SU-DHL-6 (cell line): ENCODE measurements around the gene MECR.

Source experiments
- H2AFZ ChIP-seq: fragments of 200-600 bp; sonication (generic); 2 replicates; pipeline ENCODE4 v1.6.1; 2014; ENCODE audit warnings: low read depth, mild to moderate bottlenecking, moderate library complexity, mixed read lengths, antibody characterized with exemption, low read length; ENCODE audit not compliant: severe bottlenecking
- H3F3A ChIP-seq: fragments of 200-600 bp; shearing (Covaris generic); 2 replicates; pipeline ENCODE4 v1.6.0; 2016; ENCODE audit warnings: antibody characterized with exemption, mild to moderate bottlenecking; ENCODE audit not compliant: insufficient read depth
- H3K27ac ChIP-seq: fragments of 200-600 bp; sonication (generic); 2 replicates; pipeline ENCODE4 v1.5.1; 2016; ENCODE audit warnings: low read depth, mild to moderate bottlenecking, low read length, moderate library complexity, mixed read lengths
- H3K27me3 ChIP-seq: fragments of 200-600 bp; sonication (generic), shearing (Covaris generic); 2 replicates; pipeline ENCODE4 v1.6.0; 2014; ENCODE audit warnings: mild to moderate bottlenecking, low read length
- H3K36me3 ChIP-seq: fragments of 200-600 bp; sonication (generic); 2 replicates; pipeline ENCODE4 v1.6.1; 2014; ENCODE audit warnings: mild to moderate bottlenecking, low read length, mixed read lengths
- H3K4me2 ChIP-seq: fragments of 300-600, 200-600 bp; shearing (Covaris generic), sonication (generic); 2 replicates; pipeline ENCODE4 v1.6.0; 2014; ENCODE audit warnings: low read length, low read depth, mild to moderate bottlenecking; ENCODE audit not compliant: poor library complexity, severe bottlenecking
- H3K4me3 ChIP-seq: fragments of 200-600 bp; sonication (generic); 2 replicates; pipeline ENCODE4 v1.5.1; 2014; ENCODE audit warnings: antibody characterized with exemption, low read length, mild to moderate bottlenecking, mixed read lengths; ENCODE audit not compliant: insufficient read depth, poor library complexity, severe bottlenecking
- H3K79me2 ChIP-seq: fragments of 200-600 bp; sonication (generic); 2 replicates; pipeline ENCODE4 v1.6.1; 2014; ENCODE audit warnings: mild to moderate bottlenecking, low read length, moderate library complexity; ENCODE audit not compliant: insufficient read depth
- H3K9ac ChIP-seq: fragments of 200-600 bp; sonication (generic); 2 replicates; pipeline ENCODE4 v1.7.0; 2014; ENCODE audit warnings: mild to moderate bottlenecking, low read length
- H3K9me2 ChIP-seq: fragments of 200-600 bp; sonication (generic); replicated peaks from 2 replicates; pipeline ENCODE4 v1.6.1; 2014; ENCODE audit warnings: low read length; ENCODE audit not compliant: insufficient read depth
- H3K9me3 ChIP-seq: fragments of 200-600 bp; sonication (generic); 2 replicates; pipeline ENCODE4 v1.6.1; 2014; ENCODE audit warnings: low read length, mixed read lengths; ENCODE audit not compliant: insufficient read depth
- H4K20me1 ChIP-seq: fragments of 200-600 bp; sonication (generic); 2 replicates; pipeline ENCODE4 v1.6.1; 2014; ENCODE audit warnings: low read depth, mild to moderate bottlenecking, antibody characterized with exemption, low read length, moderate library complexity, mixed read lengths
- CTCF ChIP-seq: fragments of 200-600 bp; sonication (generic); IDR thresholded peaks from one replicate; pipeline ENCODE4 v1.5.1; 2017; ENCODE audit warnings: antibody characterized with exemption, mild to moderate bottlenecking, low read length, moderate library complexity; ENCODE audit not compliant: insufficient read depth, poor library complexity, severe bottlenecking
- EZH2phosphoT487 ChIP-seq: fragments of 200-600 bp; sonication (generic), shearing (Covaris generic); conservative IDR thresholded peaks from 2 replicates; pipeline ENCODE4 v1.6.1; 2018; ENCODE audit warnings: mild to moderate bottlenecking, antibody characterized with exemption, low read length, moderate library complexity, mixed read lengths

MECR gene

GRCh38 chr1:29169976-29170375, 60.8 kb downstream of the MECR start:
- Histone ChIP-seq H3K9me3 (no peaks in the 10 kb centered on the region), H3K9ac (no peak overlapping the region), H3K27ac (no peak overlapping the region), H3K4me2 (no peak overlapping the region), H2AFZ (no peak overlapping the region), H3F3A (peaks cover 6% of the 10 kb centered on the region; the same call in 1 of the 2 replicates), H3K79me2 (peaks cover 100% of the 10 kb centered on the region), H3K9me2 (no peaks in the 10 kb centered on the region), H3K27me3 (no peaks in the 10 kb centered on the region), H3K4me3 (no peak overlapping the region), H3K36me3 (peaks cover 34% of the 10 kb centered on the region), H4K20me1 (peaks cover 50% of the 10 kb centered on the region)
- TF ChIP-seq EZH2phosphoT487: no peak
- TF ChIP-seq CTCF: no peak

GRCh38 chr1:29167904-29168303, 62.8 kb downstream of the MECR start:
- Histone ChIP-seq H3K9me2 (no peaks in the 10 kb centered on the region), H3K4me3 (no peak overlapping the region), H2AFZ (no peak overlapping the region), H3K9ac (no peak overlapping the region), H3K27ac (no peak overlapping the region), H3K9me3 (no peaks in the 10 kb centered on the region), H4K20me1 (peaks cover 56% of the 10 kb centered on the region), H3F3A (peaks cover 9% of the 10 kb centered on the region; the same call in 1 of the 2 replicates), H3K36me3 (peaks cover 35% of the 10 kb centered on the region), H3K4me2 (no peak overlapping the region), H3K79me2 (peaks cover 100% of the 10 kb centered on the region), H3K27me3 (no peaks in the 10 kb centered on the region)
- no peak for TF ChIP-seq CTCF
- no peak for TF ChIP-seq EZH2phosphoT487

- no peaks in the 10 kb centered on the region for H3K9me2 ChIP-seq
- peaks cover 100% of the 10 kb centered on the region for H3K79me2 ChIP-seq
- H3K9me3 ChIP-seq: no peaks in the 10 kb centered on the region
- H4K20me1 ChIP-seq: peaks cover 47% of the 10 kb centered on the region
- H3K9ac ChIP-seq: no peak overlapping the region
- H3K4me2 ChIP-seq: no peak overlapping the region
- no peaks in the 10 kb centered on the region for H3K27me3 ChIP-seq
- H2AFZ ChIP-seq: no peak overlapping the region
- no peak overlapping the region for H3K27ac ChIP-seq
- no peak overlapping the region for H3K4me3 ChIP-seq
- H3K36me3 ChIP-seq: peaks cover 35% of the 10 kb centered on the region
- peaks cover 9% of the 10 kb centered on the region; the same call in 1 of the 2 replicates for H3F3A ChIP-seq
- no peak for TF ChIP-seq EZH2phosphoT487
- no peak for TF ChIP-seq CTCF
These were observed 64.3 kb downstream of the MECR start for GRCh38 chr1:29166291-29166878.
